Activated T-cell treated with anti-CD3 and anti-CD28 coated beads for 4 hours (primary cell): ENCODE data around the gene LAMC1.
"Not testable (repeated sequence)": the region's sequence is repeated elsewhere in the genome, so short reads cannot be mapped to it uniquely, and the experiment has no call there.

Experiments
- DNase-seq: peaks from one replicate; pipeline ENCODE4 v3.0.0-alpha.2; 2020

Gene LAMC1

GRCh38 chr1:183043872-183044854, 20.9 kb downstream of the LAMC1 start:
- no peak for DNase-seq

- DNase-seq: no peak
Observed at GRCh38 chr1:183044893-183045649, 21.9 kb downstream of the LAMC1 start.

GRCh38 chr1:183048087-183049085, 25.2 kb downstream of the LAMC1 start:
- DNase-seq: no peak

- no peak for DNase-seq
Observed at GRCh38 chr1:183051546-183051945, 28.3 kb downstream of the LAMC1 start.

GRCh38 chr1:183052861-183053260, 29.6 kb downstream of the LAMC1 start:
- DNase-seq: no peak

GRCh38 chr1:183058851-183059502, 35.8 kb downstream of the LAMC1 start:
- DNase-seq: no peak

- DNase-seq: no peak
Observed at GRCh38 chr1:183061194-183061593, 38.0 kb downstream of the LAMC1 start.

GRCh38 chr1:183063349-183063748, 40.1 kb downstream of the LAMC1 start:
- no peak for DNase-seq

- DNase-seq: no peak
Observed at GRCh38 chr1:183065168-183065706, 42.0 kb downstream of the LAMC1 start.

- not testable (repeated sequence) for DNase-seq
Observed at GRCh38 chr1:183066432-183066831, 43.2 kb downstream of the LAMC1 start.

GRCh38 chr1:183069562-183070216, 46.5 kb downstream of the LAMC1 start:
- no peak for DNase-seq

GRCh38 chr1:183070234-183070922, 47.2 kb downstream of the LAMC1 start:
- no peak for DNase-seq

GRCh38 chr1:183070923-183071618, 47.9 kb downstream of the LAMC1 start:
- no peak for DNase-seq

GRCh38 chr1:183072595-183072994, 49.4 kb downstream of the LAMC1 start:
- not testable (repeated sequence) for DNase-seq

GRCh38 chr1:183073320-183073719, 50.1 kb downstream of the LAMC1 start:
- no peak for DNase-seq

GRCh38 chr1:183074215-183074614, 51.0 kb downstream of the LAMC1 start:
- no peak for DNase-seq

- DNase-seq: no peak
Observed at GRCh38 chr1:183075861-183076260, 52.6 kb downstream of the LAMC1 start.

- no peak for DNase-seq
Observed at GRCh38 chr1:183077097-183077496, 53.9 kb downstream of the LAMC1 start.

- no peak for DNase-seq
Observed at GRCh38 chr1:183079712-183080388, 56.6 kb downstream of the LAMC1 start.
